Brain microvascular endothelial cell (primary cell): Measurements from ENCODE around the gene ZNFX1.

Experiments used
- DNase-seq: peaks from one replicate; pipeline ENCODE4 v3.0.0-alpha.2; 2020
- H3K27ac ChIP-seq: fragments of 250-450 bp; sonication (Bioruptor Pico); 2 replicates; pipeline ENCODE4 v1.5.1; 2020; ENCODE audit warnings: mild to moderate bottlenecking, moderate library complexity
- H3K27me3 ChIP-seq: fragments of 250-450 bp; sonication (Bioruptor Pico); replicated peaks from 2 replicates; pipeline ENCODE4 v1.5.1; 2020; ENCODE audit warnings: mild to moderate bottlenecking
- H3K36me3 ChIP-seq: fragments of 250-450 bp; sonication (Bioruptor Pico); replicated peaks from 2 replicates; pipeline ENCODE4 v1.5.1; 2020; ENCODE audit warnings: mild to moderate bottlenecking
- H3K4me3 ChIP-seq: 2 replicates; pipeline ENCODE4 v1.5.1; 2011; ENCODE audit warnings: low read depth, mild to moderate bottlenecking, control low read depth, low read length, moderate library complexity
- CTCF ChIP-seq: IDR thresholded peaks from 2 replicates; pipeline ENCODE4 v1.5.1; 2011; ENCODE audit warnings: low read depth, mild to moderate bottlenecking, moderate library complexity, low read length, control low read depth, inconsistent platforms; ENCODE audit errors: missing control alignments
- in situ Hi-C: cut with HindIII; loops from 2 replicates; pipeline ENCODE4 v1.10.0; 2017; ENCODE audit warnings: low sequenced_read_pairs, low pct_ligation_motif_present

Gene ZNFX1

GRCh38 chr20:49273696-49274277 is 4.1 kb downstream of the ZNFX1 start:
- no peak for TF ChIP-seq CTCF
- in situ Hi-C loops, result no loop called here
- no peak overlapping the region for H3K4me3 ChIP-seq
- peaks cover 50% of the 10 kb centered on the region for H3K36me3 ChIP-seq
- H3K27ac ChIP-seq, result no peak overlapping the region
- no peak for DNase-seq
- H3K27me3 ChIP-seq, result no peaks in the 10 kb centered on the region

DNA sequence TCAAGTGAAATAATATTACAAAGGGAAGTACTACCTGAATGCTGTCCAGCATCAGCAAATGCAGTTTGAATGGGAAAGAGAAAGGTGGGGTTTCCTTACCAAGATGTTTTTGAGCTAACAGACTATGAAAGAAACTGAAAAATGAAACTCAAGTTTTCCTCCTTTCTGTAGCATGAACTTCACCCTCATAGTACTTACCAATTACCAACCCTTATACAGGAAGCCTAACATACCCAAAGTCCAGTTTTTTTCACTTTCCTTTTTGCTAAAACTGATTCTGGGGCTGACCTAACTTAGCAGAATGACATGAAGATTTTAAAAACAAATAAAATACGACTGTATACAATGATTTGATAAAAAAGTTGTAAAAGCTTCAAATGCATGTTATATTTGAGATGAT is 5.2 kb downstream of the ZNFX1 start:
- Histone ChIP-seq H3K36me3 (peaks cover 48% of the 10 kb centered on the region), H3K27me3 (no peaks in the 10 kb centered on the region), H3K27ac (no peak overlapping the region), H3K4me3 (no peak overlapping the region)
- no peak for TF ChIP-seq CTCF
- in situ Hi-C loops, result no loop called here
- DNase-seq, result no peak

DNA sequence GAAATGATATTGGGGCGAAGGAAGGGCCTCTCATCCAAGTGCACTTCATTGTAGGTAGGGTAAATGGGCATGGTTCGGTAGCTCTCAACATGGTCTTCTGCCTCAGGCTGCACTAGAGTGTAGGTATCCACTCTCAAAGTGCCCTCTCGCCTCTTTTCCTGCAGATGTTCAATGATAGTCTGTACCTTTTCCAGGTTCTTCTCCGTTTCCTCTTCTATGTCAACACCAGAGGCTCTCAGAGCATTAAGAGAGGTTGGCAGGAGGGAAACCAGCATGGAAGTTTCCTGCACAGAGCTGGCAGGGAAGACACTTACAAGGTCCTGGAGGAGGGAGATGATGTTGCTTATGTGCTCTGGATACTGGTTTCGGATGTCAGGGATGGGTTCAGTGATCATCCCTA is 7.1 kb downstream of the ZNFX1 start:
- no peak overlapping the region for H3K27ac ChIP-seq
- in situ Hi-C loops, result no loop called here
- no peaks in the 10 kb centered on the region for H3K27me3 ChIP-seq
- no peak overlapping the region for H3K4me3 ChIP-seq
- no peak for DNase-seq
- H3K36me3 ChIP-seq, result peaks cover 51% of the 10 kb centered on the region
- no peak for TF ChIP-seq CTCF

- DNase-seq, result no peak
- H3K27ac ChIP-seq, result no peak overlapping the region
- TF ChIP-seq CTCF, result no peak
- H3K36me3 ChIP-seq, result peaks cover 51% of the 10 kb centered on the region
- in situ Hi-C loops, result no loop called here
- H3K27me3 ChIP-seq, result no peaks in the 10 kb centered on the region
- no peak overlapping the region for H3K4me3 ChIP-seq
Observed at GRCh38 chr20:49270177-49270576, 7.7 kb downstream of the ZNFX1 start.

DNA sequence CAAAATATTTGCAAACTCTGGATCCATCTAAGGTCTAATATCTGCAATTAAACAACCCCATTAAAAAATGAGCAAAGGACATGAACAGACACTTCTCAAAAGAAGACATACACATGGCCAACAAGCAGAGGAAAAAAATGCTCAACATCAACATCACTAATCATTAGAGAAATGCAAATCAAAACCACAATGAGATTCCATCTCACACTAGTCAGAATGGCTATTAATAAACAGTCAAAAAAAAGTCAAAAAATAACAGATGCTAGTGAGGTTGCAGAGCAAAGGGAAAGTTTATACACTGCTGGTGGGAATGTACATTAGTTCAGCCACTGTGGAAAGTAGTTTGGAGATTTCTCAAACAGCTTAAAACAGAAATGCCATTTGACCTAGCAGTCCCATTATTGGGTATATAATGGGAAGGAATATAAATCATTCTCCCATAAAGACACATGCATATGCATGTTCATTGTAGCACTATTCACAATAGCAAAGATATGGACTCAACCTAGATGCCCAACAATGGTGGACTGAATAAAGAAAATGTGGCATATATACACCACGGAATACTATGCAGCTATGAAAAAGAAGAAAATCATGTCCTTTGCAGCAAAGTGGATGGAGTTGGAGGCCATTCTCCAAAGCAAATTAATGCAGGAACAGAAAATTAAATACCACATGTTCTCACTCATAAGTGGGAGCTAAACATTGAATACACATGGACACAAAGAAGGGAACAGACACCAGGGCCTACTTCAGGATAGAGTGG is 9.1 kb downstream of the ZNFX1 start:
- peaks cover 64% of the 10 kb centered on the region for H3K36me3 ChIP-seq
- no peak overlapping the region for H3K4me3 ChIP-seq
- in situ Hi-C loops, result no loop called here
- H3K27ac ChIP-seq, result no peak overlapping the region
- H3K27me3 ChIP-seq, result no peaks in the 10 kb centered on the region
- no peak for TF ChIP-seq CTCF
- DNase-seq, result peak; percentile 37
